Measurements from ENCODE around the gene HOXA3.

GRCh38 chr7:27155816-27156507 lies 3.6 kb upstream of the HOXA3 start:
- TF ChIP-seq CTCF (IDR thresholded peaks at IDR 0.05) = no peak
- TF ChIP-seq EP300 (IDR thresholded peaks at IDR 0.05) = no peak

All from ovary (tissue), 3 donors.